ENCODE measurements around the gene MYO15A.
A peak's percentile ranks its signal among the peaks of the same experiment; 100 is the strongest.

Gene MYO15A

DNA sequence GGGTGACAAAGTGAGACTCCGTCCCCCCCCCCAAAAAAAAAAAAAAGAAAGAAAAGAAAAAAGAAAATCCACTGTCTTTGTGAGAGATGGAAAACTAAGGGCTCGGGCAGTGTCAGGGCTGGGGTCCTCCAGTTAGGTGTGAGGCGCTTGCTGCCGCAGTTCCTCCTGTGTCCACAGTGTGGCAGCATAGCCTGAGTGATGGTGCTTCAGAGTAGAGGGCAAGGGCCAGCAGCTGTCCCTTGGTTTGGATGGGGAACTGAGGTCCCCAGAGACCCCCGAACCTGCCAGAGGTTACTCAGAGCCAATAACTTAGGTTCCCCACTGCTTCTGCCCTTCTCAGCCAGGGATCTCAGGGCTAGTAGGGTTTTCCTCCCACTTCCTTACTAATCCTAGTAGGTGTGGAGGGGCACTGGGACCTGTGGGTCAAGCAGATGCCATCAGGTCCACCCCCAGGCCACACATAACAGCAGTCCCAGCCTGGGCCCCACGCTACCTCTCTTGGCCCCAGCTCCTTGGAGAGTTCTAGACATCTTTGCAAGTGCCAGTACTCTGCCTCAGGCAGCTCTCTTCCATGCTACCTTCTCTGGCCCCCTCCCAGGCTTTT is 109.0 kb downstream of the MYO15A start (continued):
- TF ChIP-seq ZNF248 (tag by site-specific recombination; IDR thresholded peaks at IDR 0.05) (no peak), ZNF626 (tag by site-specific recombination; IDR thresholded peaks at IDR 0.05) (no peak), ZSCAN23 (tag by site-specific recombination; IDR thresholded peaks at IDR 0.05) (no peak), BCL11B (tag by site-specific recombination; IDR thresholded peaks at IDR 0.05; ENCODE audit: low read depth) (0 out of 2 replicates have a peak, but pooled peaks have one; percentile 17), ZNF24 (tag by site-specific recombination; IDR thresholded peaks at IDR 0.05) (no peak), ZNF214 (tag by site-specific recombination; IDR thresholded peaks at IDR 0.05; ENCODE audit: borderline replicate concordance) (no peak), ZFHX2 (tag by site-specific recombination; conservative IDR thresholded peaks at IDR 0.05) (0 out of 2 replicates have a peak, but pooled peaks have one; percentile 8), ZNF391 (tag by site-specific recombination; IDR thresholded peaks at IDR 0.05; ENCODE audit: borderline replicate concordance, low read depth) (no peak), ZNF654 (tag by site-specific recombination; IDR thresholded peaks at IDR 0.05; ENCODE audit: low read depth) (peak; percentile 82), ZNF202 (tag by site-specific recombination; IDR thresholded peaks at IDR 0.05; ENCODE audit: borderline replicate concordance) (no peak), ZNF2 (tag by site-specific recombination; IDR thresholded peaks at IDR 0.05) (0 out of 2 replicates have a peak, but pooled peaks have one; percentile 43)
- TF ChIP-seq, protein P1, sequence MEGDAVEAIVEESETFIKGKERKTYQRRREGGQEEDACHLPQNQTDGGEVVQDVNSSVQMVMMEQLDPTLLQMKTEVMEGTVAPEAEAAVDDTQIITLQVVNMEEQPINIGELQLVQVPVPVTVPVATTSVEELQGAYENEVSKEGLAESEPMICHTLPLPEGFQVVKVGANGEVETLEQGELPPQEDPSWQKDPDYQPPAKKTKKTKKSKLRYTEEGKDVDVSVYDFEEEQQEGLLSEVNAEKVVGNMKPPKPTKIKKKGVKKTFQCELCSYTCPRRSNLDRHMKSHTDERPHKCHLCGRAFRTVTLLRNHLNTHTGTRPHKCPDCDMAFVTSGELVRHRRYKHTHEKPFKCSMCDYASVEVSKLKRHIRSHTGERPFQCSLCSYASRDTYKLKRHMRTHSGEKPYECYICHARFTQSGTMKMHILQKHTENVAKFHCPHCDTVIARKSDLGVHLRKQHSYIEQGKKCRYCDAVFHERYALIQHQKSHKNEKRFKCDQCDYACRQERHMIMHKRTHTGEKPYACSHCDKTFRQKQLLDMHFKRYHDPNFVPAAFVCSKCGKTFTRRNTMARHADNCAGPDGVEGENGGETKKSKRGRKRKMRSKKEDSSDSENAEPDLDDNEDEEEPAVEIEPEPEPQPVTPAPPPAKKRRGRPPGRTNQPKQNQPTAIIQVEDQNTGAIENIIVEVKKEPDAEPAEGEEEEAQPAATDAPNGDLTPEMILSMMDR (tag by site-specific recombination; IDR thresholded peaks at IDR 0.05): peak; percentile 72

GRCh38 chr17:18218756-18219415 is 110.3 kb downstream of the MYO15A start:
- TF ChIP-seq SCRT1 (tag by site-specific recombination; IDR thresholded peaks at IDR 0.05; ENCODE audit: borderline replicate concordance) (peak; percentile 72; the same call in 1 of the 2 replicates), ZBTB17 (tag by site-specific recombination; IDR thresholded peaks at IDR 0.05) (0 out of 2 replicates have a peak, but pooled peaks have one; percentile 31), SCRT2 (tag by site-specific recombination; IDR thresholded peaks at IDR 0.05) (peak; percentile 93), ZNF138 (tag by site-specific recombination; IDR thresholded peaks at IDR 0.05; ENCODE audit: borderline replicate concordance) (no peak)
- POLR2A ChIA-PET: interaction anchor here (0.6 kb wide), 1 partner anchor 483 kb away, joined by 3 read pairs; no protein-coding TSS in a partner anchor
- Histone ChIP-seq H3K9me3 (ENCODE audit: control insufficient read depth, insufficient read depth, low read depth, low read length) (no peaks in the 10 kb centered on the region), H3K36me3 (ENCODE audit: control insufficient read depth in 2 of 2, insufficient read depth in 1 of 2, low read length in 2 of 2) (no peaks in the 10 kb centered on the region), H3K27ac (ENCODE audit: extremely low read depth, low read depth, low read length) (no peak overlapping the region), H3K4me3 (ENCODE audit: low read depth, low read length) (no peak overlapping the region), H3K4me1 (ENCODE audit: control insufficient read depth, insufficient read depth, low read length) (no peaks in the 10 kb centered on the region)
- CTCF ChIA-PET: interaction anchor here (0.5 to 1.8 kb wide), 7 partner anchors 9 to 134 kb away, joined by 3 to 5 read pairs (median 3); partner anchors contain the start of genes SMCR8 and TOP3A

DNA sequence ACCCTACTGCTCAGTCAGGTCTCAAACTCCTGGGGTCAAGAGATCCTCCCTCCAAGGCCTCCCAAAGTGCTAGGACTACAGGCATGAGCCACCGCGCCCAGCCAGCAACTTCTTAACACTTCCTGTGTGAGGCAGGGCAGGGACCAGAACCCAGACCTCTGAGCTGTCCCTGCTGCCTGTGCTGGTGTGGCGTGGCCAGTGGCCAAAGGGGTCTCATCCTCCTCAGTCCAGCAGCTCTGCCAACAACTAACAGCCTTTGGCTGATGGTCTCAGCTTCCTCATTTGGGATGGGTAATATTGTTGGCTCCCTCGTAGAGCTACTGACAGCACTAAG is 115.5 kb downstream of the MYO15A start:
- TF ChIP-seq ZNF677 (tag by site-specific recombination; IDR thresholded peaks at IDR 0.05) (no peak), ZNF335 (tag by site-specific recombination; conservative IDR thresholded peaks at IDR 0.05) (peak; percentile 70), EGR2 (tag by site-specific recombination; IDR thresholded peaks at IDR 0.05; ENCODE audit: low read depth) (no peak), SALL2 (tag by site-specific recombination; IDR thresholded peaks at IDR 0.05; ENCODE audit: borderline replicate concordance) (no peak), ZNF629 (tag by site-specific recombination; IDR thresholded peaks at IDR 0.05) (no peak), ZNF707 (tag by site-specific recombination; IDR thresholded peaks at IDR 0.05) (no peak)
- ChIA-PET POLR2A (interaction anchor here (1.3 kb wide), 1 partner anchor 136 kb away, joined by 3 read pairs; no protein-coding TSS in a partner anchor), CTCF (interaction anchor here (0.6 to 1.9 kb wide), 8 partner anchors 9 to 675 kb away, joined by 3 to 7 read pairs (median 3); no protein-coding TSS in a partner anchor)
- no peaks in the 10 kb centered on the region for H3K36me3 ChIP-seq (ENCODE audit: control insufficient read depth in 2 of 2, insufficient read depth in 1 of 2, low read length in 2 of 2)
- H3K9me3 ChIP-seq (ENCODE audit: control insufficient read depth, insufficient read depth, low read depth, low read length): no peaks in the 10 kb centered on the region
- H3K4me3 ChIP-seq (ENCODE audit: low read depth, low read length): no peak overlapping the region
- peaks cover 4% of the 10 kb centered on the region; the same call in 1 of the 2 replicates for H3K4me1 ChIP-seq (ENCODE audit: control insufficient read depth, insufficient read depth, low read length)
- H3K27ac ChIP-seq (ENCODE audit: extremely low read depth, low read depth, low read length): no peak overlapping the region

Measured in HEK293 (cell line).